T-cell (primary cell): ENCODE results near the gene SLC16A9. TPM values are rescaled to one million over a fixed set of nuclear protein-coding genes. Genes with fewer than 3 reads are reported as not detected.

Experiments used
- ATAC-seq, 4 experiments: fragments of 200-7000 bp in 3 of 4; fragments of 150-1000 bp in 1 of 4; cut with Tn5 transposase; replicated peaks in 1 of 4; 1 replicate in 3 of 4; 2 replicates in 1 of 4; pipeline ENCODE4 v1.10.0; 2021; ENCODE audit warnings: moderate library complexity in 3 of 4, mild to moderate bottlenecking in 2 of 4, moderate number of reproducible peaks in 1 of 4
- CTCF ChIA-PET, 2 donors: fragments of 300-600 bp; sonication (Branson Sonifier 250); formaldehyde crosslinking; loops; one replicate each; lab custom pipeline; 2022; ENCODE audit warnings: antibody characterized with exemption in 2 of 2; lab: Charles Lee
- POLR2A ChIA-PET, 2 donors: fragments of 300-600 bp; sonication (Branson Sonifier 250); formaldehyde crosslinking; loops; one replicate each; lab custom pipeline; 2022; ENCODE audit warnings: antibody characterized with exemption in 2 of 2; lab: Charles Lee
- DNase-seq, 35 experiments: peaks; one replicate each; pipeline versions ENCODE4 v3.0.0 to v3.0.0-alpha.2; 2013 to 2023
- H3K27ac ChIP-seq: one replicate; pipeline ENCODE4 v1.5.1; 2013; ENCODE audit warnings: low read length
- H3K27me3 ChIP-seq, 2 experiments: replicated peaks in 1 of 2; 1 replicate in 1 of 2; 2 replicates in 1 of 2; pipeline versions ENCODE4 v1.6.1 to v1.7.0; 2013; ENCODE audit warnings: low read length in 1 of 2, mixed read lengths in 1 of 2; ENCODE audit not compliant: control insufficient read depth in 2 of 2, insufficient read depth in 2 of 2; ENCODE audit errors: extremely low read depth in 1 of 2
- H3K36me3 ChIP-seq, 2 donors: 1 replicate in 1 of 2; 2 replicates in 1 of 2; pipeline versions ENCODE4 v1.6.1 to v1.7.0; 2013; ENCODE audit warnings: low read length in 1 of 2; ENCODE audit not compliant: control insufficient read depth in 2 of 2, insufficient read depth in 1 of 2; ENCODE audit errors: extremely low read depth in 1 of 2
- H3K4me1 ChIP-seq, 2 experiments: 1 replicate in 1 of 2; 2 replicates in 1 of 2; pipeline versions ENCODE4 v1.6.1 to v1.7.0; 2013; ENCODE audit warnings: low read length in 2 of 2, mixed read lengths in 1 of 2; ENCODE audit not compliant: insufficient read depth in 2 of 2, control insufficient read depth in 1 of 2; ENCODE audit errors: extremely low read depth in 1 of 2
- H3K4me3 ChIP-seq, 2 donors: 1 replicate in 1 of 2; 2 replicates in 1 of 2; pipeline versions ENCODE4 v1.5.1 to v1.7.0; 2013; ENCODE audit warnings: mild to moderate bottlenecking in 2 of 2, low read length in 1 of 2, moderate library complexity in 1 of 2; ENCODE audit not compliant: control insufficient read depth in 1 of 2; ENCODE audit errors: extremely low read depth in 1 of 2
- H3K9me3 ChIP-seq: 2 replicates; pipeline ENCODE4 v1.7.0; 2013
- H3K27ac Mint-ChIP-seq, 2 donors: one replicate each; pipeline ENCODE4 v1.8.0; 2020 to 2021; ENCODE audit warnings: mild to moderate bottlenecking in 2 of 2, mixed read lengths in 2 of 2
- H3K27me3 Mint-ChIP-seq, 2 donors: one replicate each; pipeline ENCODE4 v1.8.0; 2021 to 2022; ENCODE audit warnings: mixed read lengths in 2 of 2
- H3K36me3 Mint-ChIP-seq: one replicate; pipeline ENCODE4 v1.8.0; 2021; ENCODE audit warnings: mixed read lengths
- H3K4me1 Mint-ChIP-seq, 3 donors: one replicate each; pipeline ENCODE4 v1.8.0; 2020 to 2022; ENCODE audit warnings: mixed read lengths in 3 of 3, mild to moderate bottlenecking in 1 of 3
- H3K4me3 Mint-ChIP-seq, 3 donors: one replicate each; pipeline ENCODE4 v1.8.0; 2020 to 2022; ENCODE audit warnings: mild to moderate bottlenecking in 3 of 3, mixed read lengths in 3 of 3, moderate library complexity in 3 of 3
- H3K9me3 Mint-ChIP-seq, 3 donors: one replicate each; pipeline ENCODE4 v1.8.0; 2020 to 2022; ENCODE audit warnings: mixed read lengths in 3 of 3
- WGBS: methylation state at CpG from one replicate; pipeline ENCODE4 v1.1.5; 2013; ENCODE audit warnings: missing lambda C conversion rate; ENCODE audit not compliant: insufficient coverage; 5-methylcytosine and 5-hydroxymethylcytosine counted together
- total RNA-seq, 35 experiments: library from RNA in 6 of 35; stranded (reverse) in 6 of 35; fragments of 120-200 nt in 1 of 35; gene quantifications; one replicate each; pipeline versions ENCODE4 v1.2.1 to v1.2.4 and lab custom pipeline; 2013 to 2026

The SLC16A9 gene
- total RNA-seq, 5 donors from 2014 or later (not counting 1 experiment from before 2014, with no cell fraction given), result 0.20 to 0.44 (median 0.20) TPM; not detected in 2

GRCh38 chr10:59621771-59622170, 87.9 kb downstream of the SLC16A9 start:
- Mint-ChIP-seq H3K36me3 (no peaks in the 10 kb centered on the region), H3K27me3 (peaks cover 0 to 3% of the 10 kb centered on the region in 2 donors), H3K4me1 (peaks cover 2 to 5% (median 3%) of the 10 kb centered on the region in 3 donors), H3K27ac (no peak overlapping the region), H3K4me3 (no peak overlapping the region), H3K9me3 (no peaks in the 10 kb centered on the region)
- no peak overlapping the region for H3K27ac ChIP-seq
- peaks cover 0 to 2% of the 10 kb centered on the region in 2 experiments for H3K4me1 ChIP-seq
- WGBS, result no CpG with 5 or more reads among the region's 1 CpG
- H3K27me3 ChIP-seq, result no peaks in the 10 kb centered on the region
- ChIA-PET CTCF (interaction anchor here (0.5 to 1.0 kb wide), 4 partner anchors 9 to 877 kb away, joined by 3 to 6 read pairs (median 4); no protein-coding TSS in a partner anchor), POLR2A (no interaction called here)
- DNase-seq (no peak), ATAC-seq (no peak)
- H3K9me3 ChIP-seq, result no peaks in the 10 kb centered on the region
- no peak overlapping the region for H3K4me3 ChIP-seq
- no peaks in the 10 kb centered on the region for H3K36me3 ChIP-seq

GRCh38 chr10:59618666-59619065, 91.0 kb downstream of the SLC16A9 start:
- ATAC-seq, result no peak
- H3K36me3 ChIP-seq, result no peaks in the 10 kb centered on the region
- H3K9me3 ChIP-seq, result no peaks in the 10 kb centered on the region
- H3K27me3 Mint-ChIP-seq, result peaks cover 2 to 3% of the 10 kb centered on the region in 2 donors
- ChIA-PET CTCF (no interaction called here), POLR2A (no interaction called here)
- no peaks in the 10 kb centered on the region for H3K27me3 ChIP-seq
- DNase-seq, result no peak
- no peaks in the 10 kb centered on the region for H3K4me1 Mint-ChIP-seq
- H3K27ac Mint-ChIP-seq, result no peak overlapping the region
- no peaks in the 10 kb centered on the region for H3K36me3 Mint-ChIP-seq
- no peak overlapping the region for H3K27ac ChIP-seq
- no peaks in the 10 kb centered on the region for H3K4me1 ChIP-seq
- no peak overlapping the region for H3K4me3 Mint-ChIP-seq
- no peak overlapping the region for H3K4me3 ChIP-seq
- no CpG with 5 or more reads among the region's 4 CpGs for WGBS
- H3K9me3 Mint-ChIP-seq, result no peaks in the 10 kb centered on the region

GRCh38 chr10:59617996-59618395, 91.7 kb downstream of the SLC16A9 start:
- CTCF ChIA-PET, result no interaction called here
- H3K4me3 ChIP-seq, result no peak overlapping the region
- no peaks in the 10 kb centered on the region for H3K9me3 Mint-ChIP-seq
- no peaks in the 10 kb centered on the region for H3K36me3 Mint-ChIP-seq
- no peak for ATAC-seq
- H3K27me3 Mint-ChIP-seq, result peaks cover 2 to 3% of the 10 kb centered on the region in 2 donors
- no peaks in the 10 kb centered on the region for H3K9me3 ChIP-seq
- DNase-seq, result no peak
- POLR2A ChIA-PET, result no interaction called here
- H3K4me3 Mint-ChIP-seq, result no peak overlapping the region
- no peak overlapping the region for H3K27ac Mint-ChIP-seq
- no peak overlapping the region for H3K27ac ChIP-seq
- H3K27me3 ChIP-seq, result no peaks in the 10 kb centered on the region
- no CpG with 5 or more reads among the region's 1 CpG for WGBS
- H3K4me1 ChIP-seq, result no peaks in the 10 kb centered on the region
- H3K4me1 Mint-ChIP-seq, result no peaks in the 10 kb centered on the region
- no peaks in the 10 kb centered on the region for H3K36me3 ChIP-seq

GRCh38 chr10:59611048-59611447, 98.6 kb downstream of the SLC16A9 start:
- no peaks in the 10 kb centered on the region for H3K4me1 Mint-ChIP-seq
- CTCF ChIA-PET, result interaction anchor here (0.5 to 1.0 kb wide), 3 partner anchors 15 to 817 kb away, joined by 3 to 4 read pairs (median 3); no protein-coding TSS in a partner anchor
- no peak for ATAC-seq

GRCh38 chr10:59607970-59608369, 101.7 kb downstream of the SLC16A9 start:
- Mint-ChIP-seq H3K27ac (no peak overlapping the region), H3K4me1 (no peaks in the 10 kb centered on the region), H3K4me3 (no peak overlapping the region), H3K36me3 (no peaks in the 10 kb centered on the region), H3K9me3 (peaks cover 0 to 7% (median 0%) of the 10 kb centered on the region in 3 donors), H3K27me3 (peaks cover 7 to 9% of the 10 kb centered on the region in 2 donors)
- Histone ChIP-seq H3K36me3 (no peaks in the 10 kb centered on the region), H3K4me3 (no peak overlapping the region), H3K27me3 (no peaks in the 10 kb centered on the region), H3K4me1 (no peaks in the 10 kb centered on the region), H3K27ac (no peak overlapping the region), H3K9me3 (no peaks in the 10 kb centered on the region)
- 90% methylated on average over 2 of the region's 4 CpGs for WGBS
- ChIA-PET CTCF (no interaction called here), POLR2A (no interaction called here)
- ATAC-seq (no peak), DNase-seq (no peak)

More at GRCh38 chr10:59611048-59611447, 98.6 kb downstream of the SLC16A9 start:
- H3K4me3 ChIP-seq, result no peak overlapping the region
- H3K9me3 Mint-ChIP-seq, result no peaks in the 10 kb centered on the region
- H3K4me1 ChIP-seq, result no peaks in the 10 kb centered on the region
- no peaks in the 10 kb centered on the region for H3K36me3 ChIP-seq
- no peak overlapping the region for H3K27ac ChIP-seq
- no peaks in the 10 kb centered on the region for H3K36me3 Mint-ChIP-seq
- H3K27me3 ChIP-seq, result no peaks in the 10 kb centered on the region
- no peak overlapping the region for H3K27ac Mint-ChIP-seq
- no peak for DNase-seq
- peaks cover 8 to 9% of the 10 kb centered on the region in 2 donors for H3K27me3 Mint-ChIP-seq
- H3K9me3 ChIP-seq, result no peaks in the 10 kb centered on the region
- POLR2A ChIA-PET, result no interaction called here
- no peak overlapping the region for H3K4me3 Mint-ChIP-seq

- no peaks in the 10 kb centered on the region for H3K4me1 Mint-ChIP-seq
- WGBS, result no CpG with 5 or more reads among the region's 1 CpG
- no peak overlapping the region for H3K27ac Mint-ChIP-seq
- peaks cover 0 to 7% (median 0%) of the 10 kb centered on the region in 3 donors for H3K9me3 Mint-ChIP-seq
- H3K36me3 Mint-ChIP-seq, result no peaks in the 10 kb centered on the region
- Histone ChIP-seq H3K9me3 (no peaks in the 10 kb centered on the region), H3K27me3 (no peaks in the 10 kb centered on the region), H3K27ac (no peak overlapping the region), H3K36me3 (no peaks in the 10 kb centered on the region), H3K4me1 (no peaks in the 10 kb centered on the region), H3K4me3 (no peak overlapping the region)
- CTCF ChIA-PET, result interaction anchor here in 1 of 2 donors (0.6 kb wide), 1 partner anchor 1311 kb away, joined by 3 read pairs; no protein-coding TSS in a partner anchor
- ATAC-seq, result no peak
- H3K4me3 Mint-ChIP-seq, result no peak overlapping the region
- POLR2A ChIA-PET, result no interaction called here
- H3K27me3 Mint-ChIP-seq, result peaks cover 7 to 9% of the 10 kb centered on the region in 2 donors
- no peak for DNase-seq
Observed at GRCh38 chr10:59606551-59606961, 103.1 kb downstream of the SLC16A9 start.
